Thoracic aorta (tissue), 2 donors: ENCODE measurements around the gene PLPPR1. TPM values are rescaled to one million over a fixed set of nuclear protein-coding genes. Genes with fewer than 3 reads are reported as not detected.

Experiments used
- ATAC-seq: fragments of 150-250 bp; one replicate; pipeline ENCODE4 v1.8.0; 2017; ENCODE audit warnings: low read depth; ENCODE audit not compliant: insufficient number of reproducible peaks, low FRiP score
- DNase-seq: peaks from one replicate; pipeline ENCODE4 v3.0.0-alpha.2; 2020; ENCODE audit warnings: low spot score
- H3K27ac ChIP-seq, 2 donors: fragments of 200-600 bp; sonication (generic); 1 replicate in 1 of 2; 2 replicates in 1 of 2; pipeline ENCODE4 v1.5.1; 2016; ENCODE audit warnings: mild to moderate bottlenecking in 2 of 2, moderate library complexity in 2 of 2
- H3K27me3 ChIP-seq: fragments of 200-600 bp; sonication (generic); replicated peaks from 2 replicates; pipeline ENCODE4 v1.6.0; 2016; ENCODE audit warnings: mild to moderate bottlenecking; ENCODE audit not compliant: insufficient read depth
- H3K36me3 ChIP-seq: fragments of 200-600 bp; sonication (generic); one replicate; pipeline ENCODE4 v1.5.1; 2016
- H3K4me1 ChIP-seq, 2 donors: fragments of 200-600 bp; sonication (generic); 1 replicate in 1 of 2; 2 replicates in 1 of 2; pipeline versions ENCODE4 v1.5.1 to v1.6.0; 2016; ENCODE audit warnings: low read depth in 2 of 2, mild to moderate bottlenecking in 1 of 2; ENCODE audit not compliant: control insufficient read depth in 1 of 2
- H3K4me3 ChIP-seq: fragments of 200-600 bp; sonication (generic); 2 replicates; pipeline ENCODE4 v1.5.1; 2016; ENCODE audit warnings: mild to moderate bottlenecking
- H3K9me3 ChIP-seq: fragments of 200-600 bp; sonication (generic); 2 replicates; pipeline ENCODE4 v1.5.1; 2016
- CTCF ChIP-seq: fragments of 200-600 bp; sonication (generic); IDR thresholded peaks from one replicate; pipeline ENCODE4 v1.5.1; 2019; ENCODE audit warnings: antibody characterized with exemption
- total RNA-seq, 2 donors: library from RNA; depleted of rRNA; stranded (reverse); fragments of >200 nt; gene quantifications; one replicate each; pipeline versions ENCODE4 v1.1.0 to v1.2.3, GENCODE V29; 2016

Gene PLPPR1
- total RNA-seq, 2 donors from 2014 or later = not detected

- no peak for ATAC-seq
- no peak overlapping the region for H3K4me3 ChIP-seq
- H3K27ac ChIP-seq = no peak overlapping the region
- no peaks in the 10 kb centered on the region for H3K36me3 ChIP-seq
- no peaks in the 10 kb centered on the region for H3K4me1 ChIP-seq
- H3K9me3 ChIP-seq = peaks cover 3% of the 10 kb centered on the region
- no peak for DNase-seq
- H3K27me3 ChIP-seq = no peaks in the 10 kb centered on the region
- TF ChIP-seq CTCF = no peak
These were observed 23.3 kb upstream of the PLPPR1 start for GRCh38 chr9:101005246-101005645.

GRCh38 chr9:101014566-101014965 lies 14.0 kb upstream of the PLPPR1 start:
- Histone ChIP-seq H3K4me3 (no peak overlapping the region), H3K9me3 (no peaks in the 10 kb centered on the region), H3K27me3 (no peaks in the 10 kb centered on the region), H3K4me1 (no peaks in the 10 kb centered on the region), H3K36me3 (no peaks in the 10 kb centered on the region), H3K27ac (no peak overlapping the region)
- DNase-seq (no peak), ATAC-seq (no peak)
- TF ChIP-seq CTCF = no peak

GRCh38 chr9:101018467-101018866 lies 10.1 kb upstream of the PLPPR1 start:
- TF ChIP-seq CTCF = no peak
- ATAC-seq = no peak
- H3K9me3 ChIP-seq = no peaks in the 10 kb centered on the region
- no peak for DNase-seq
- no peaks in the 10 kb centered on the region for H3K27me3 ChIP-seq
- no peaks in the 10 kb centered on the region for H3K4me1 ChIP-seq
- H3K36me3 ChIP-seq = no peaks in the 10 kb centered on the region
- H3K4me3 ChIP-seq = no peak overlapping the region
- no peak overlapping the region for H3K27ac ChIP-seq

GRCh38 chr9:101022704-101023103 lies 5.8 kb upstream of the PLPPR1 start:
- Histone ChIP-seq H3K4me3 (no peak overlapping the region), H3K27ac (no peak overlapping the region), H3K9me3 (no peaks in the 10 kb centered on the region), H3K4me1 (no peaks in the 10 kb centered on the region), H3K27me3 (no peaks in the 10 kb centered on the region), H3K36me3 (no peaks in the 10 kb centered on the region)
- no peak for TF ChIP-seq CTCF
- DNase-seq (no peak), ATAC-seq (no peak)

GRCh38 chr9:101025940-101026339 lies 2.6 kb upstream of the PLPPR1 start:
- H3K4me3 ChIP-seq = no peak overlapping the region
- H3K27me3 ChIP-seq = peaks cover 7% of the 10 kb centered on the region
- DNase-seq (no peak), ATAC-seq (no peak)
- no peak for TF ChIP-seq CTCF
- H3K9me3 ChIP-seq = no peaks in the 10 kb centered on the region
- no peaks in the 10 kb centered on the region for H3K36me3 ChIP-seq
- no peak overlapping the region for H3K27ac ChIP-seq
- H3K4me1 ChIP-seq = no peaks in the 10 kb centered on the region
